Adrenal gland (tissue), 5 donors: ENCODE results near the gene JAM3.

Experiments used
- POLR2A ChIP-seq, 2 donors: fragments of 450-650 bp; IDR thresholded peaks; one replicate each; pipeline ENCODE4 v1.6.1; 2017; ENCODE audit warnings: antibody characterized with exemption in 2 of 2, mild to moderate bottlenecking in 2 of 2, moderate library complexity in 1 of 2
- TF ChIP-seq, protein P1 (sequence below), 6 experiments: fragments of 450-650 bp in 4 of 6; fragments of 200-600 bp in 2 of 6; sonication (generic) in 1 of 6; IDR thresholded peaks; 1 replicate in 5 of 6; 2 replicates in 1 of 6; pipeline versions ENCODE4 v1.5.1 to v1.8.0; 2016 to 2021; ENCODE audit warnings: antibody characterized with exemption in 6 of 6, mild to moderate bottlenecking in 2 of 6, moderate library complexity in 1 of 6
- donor health status: DM: no; HTN: no; CAD: no.

GRCh38 chr11:134164490-134165370 is 95.9 kb downstream of the JAM3 start:
- TF ChIP-seq, protein P1, sequence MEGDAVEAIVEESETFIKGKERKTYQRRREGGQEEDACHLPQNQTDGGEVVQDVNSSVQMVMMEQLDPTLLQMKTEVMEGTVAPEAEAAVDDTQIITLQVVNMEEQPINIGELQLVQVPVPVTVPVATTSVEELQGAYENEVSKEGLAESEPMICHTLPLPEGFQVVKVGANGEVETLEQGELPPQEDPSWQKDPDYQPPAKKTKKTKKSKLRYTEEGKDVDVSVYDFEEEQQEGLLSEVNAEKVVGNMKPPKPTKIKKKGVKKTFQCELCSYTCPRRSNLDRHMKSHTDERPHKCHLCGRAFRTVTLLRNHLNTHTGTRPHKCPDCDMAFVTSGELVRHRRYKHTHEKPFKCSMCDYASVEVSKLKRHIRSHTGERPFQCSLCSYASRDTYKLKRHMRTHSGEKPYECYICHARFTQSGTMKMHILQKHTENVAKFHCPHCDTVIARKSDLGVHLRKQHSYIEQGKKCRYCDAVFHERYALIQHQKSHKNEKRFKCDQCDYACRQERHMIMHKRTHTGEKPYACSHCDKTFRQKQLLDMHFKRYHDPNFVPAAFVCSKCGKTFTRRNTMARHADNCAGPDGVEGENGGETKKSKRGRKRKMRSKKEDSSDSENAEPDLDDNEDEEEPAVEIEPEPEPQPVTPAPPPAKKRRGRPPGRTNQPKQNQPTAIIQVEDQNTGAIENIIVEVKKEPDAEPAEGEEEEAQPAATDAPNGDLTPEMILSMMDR (IDR thresholded peaks at IDR 0.05) = no peak
- no peak for TF ChIP-seq POLR2A (IDR thresholded peaks at IDR 0.05)
